Uterus (tissue), 4 donors: Measurements from ENCODE around the gene PRUNE1. TPM values are rescaled to one million over a fixed set of nuclear protein-coding genes. Genes with fewer than 3 reads are reported as not detected.

Experiments used
- DNase-seq, 2 donors: peaks; one replicate each; pipeline ENCODE4 v3.0.0-alpha.2; 2019 to 2020
- H3K27ac ChIP-seq, 2 donors: fragments of 200-600 bp; sonication (generic); 1 replicate in 1 of 2; 2 replicates in 1 of 2; pipeline ENCODE4 v1.5.1; 2016 to 2018
- H3K27me3 ChIP-seq, 2 donors: fragments of 200-600 bp; sonication (generic); one replicate each; pipeline ENCODE4 v1.5.1; 2018 to 2019; ENCODE audit warnings: control low read depth in 1 of 2
- H3K36me3 ChIP-seq, 2 donors: fragments of 200-600 bp; sonication (generic); one replicate each; pipeline ENCODE4 v1.5.1; 2019; ENCODE audit warnings: control low read depth in 1 of 2
- H3K4me1 ChIP-seq, 2 donors: fragments of 200-600 bp; sonication (generic); one replicate each; pipeline ENCODE4 v1.5.1; 2018 to 2019; ENCODE audit warnings: control low read depth in 1 of 2
- H3K4me3 ChIP-seq, 2 donors: fragments of 200-600 bp; sonication (generic); 1 replicate in 1 of 2; 2 replicates in 1 of 2; pipeline ENCODE4 v1.5.1; 2018 to 2019; ENCODE audit warnings: mild to moderate bottlenecking in 1 of 2
- H3K9me3 ChIP-seq, 2 donors: fragments of 200-600 bp; sonication (generic); one replicate each; pipeline ENCODE4 v1.5.1; 2019; ENCODE audit warnings: control low read depth in 1 of 2
- POLR2A ChIP-seq, 2 donors: fragments of 450-650 bp; IDR thresholded peaks; one replicate each; pipeline ENCODE4 v1.6.1; 2016; ENCODE audit warnings: antibody characterized with exemption in 2 of 2, mild to moderate bottlenecking in 1 of 2, moderate library complexity in 1 of 2
- intact Hi-C: fragments of 100-400 bp; cut with DNase I; formaldehyde crosslinking; loops from one replicate; pipeline ENCODE4 v1.15.1; 2023; ENCODE audit warnings: low total_unique reads
- total RNA-seq, 4 donors: library from RNA; depleted of rRNA in 3 of 4; stranded (reverse); fragments of >200 nt in 3 of 4; gene quantifications; one replicate each; pipeline versions ENCODE4 v1.1.0 to v1.2.4, GENCODE V29; 2014 to 2023
- TF ChIP-seq, protein P1 (sequence below), 4 experiments: fragments of 200-600 bp in 2 of 4; fragments of 450-650 bp in 2 of 4; sonication (generic) in 2 of 4; IDR thresholded peaks; one replicate each; pipeline ENCODE4 v1.5.1; 2016 to 2019; ENCODE audit warnings: antibody characterized with exemption in 4 of 4, mild to moderate bottlenecking in 2 of 4, moderate library complexity in 1 of 4
- donor health status: DM: yes; HTN: yes; CAD: no.

The PRUNE1 gene
- total RNA-seq, 4 donors from 2014 or later, result 10.0 to 26.4 (median 20.1) TPM

DNA sequence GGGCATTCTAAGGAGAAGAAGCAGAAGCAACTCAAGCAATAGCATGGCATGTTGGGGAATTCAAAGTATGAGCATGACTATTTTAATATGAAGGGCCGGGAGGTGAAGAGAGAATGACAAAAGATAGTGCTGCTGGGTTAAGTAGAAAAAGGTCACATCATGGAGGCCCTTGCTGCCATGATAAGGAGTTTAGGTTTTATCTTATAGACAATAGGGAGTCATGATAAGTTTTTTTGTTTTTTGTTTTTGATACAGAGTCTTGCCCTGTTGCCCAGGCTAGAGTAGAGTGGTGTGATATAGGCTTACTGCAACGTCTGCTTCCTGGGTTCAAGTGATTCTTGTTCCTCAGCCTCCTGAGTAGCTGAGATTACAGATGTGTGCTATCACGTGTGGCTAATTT, 31.3 kb downstream of the PRUNE1 start:
- no peaks in the 10 kb centered on the region for H3K4me1 ChIP-seq
- no peak for TF ChIP-seq POLR2A (IDR thresholded peaks at IDR 0.05)
- TF ChIP-seq, protein P1, sequence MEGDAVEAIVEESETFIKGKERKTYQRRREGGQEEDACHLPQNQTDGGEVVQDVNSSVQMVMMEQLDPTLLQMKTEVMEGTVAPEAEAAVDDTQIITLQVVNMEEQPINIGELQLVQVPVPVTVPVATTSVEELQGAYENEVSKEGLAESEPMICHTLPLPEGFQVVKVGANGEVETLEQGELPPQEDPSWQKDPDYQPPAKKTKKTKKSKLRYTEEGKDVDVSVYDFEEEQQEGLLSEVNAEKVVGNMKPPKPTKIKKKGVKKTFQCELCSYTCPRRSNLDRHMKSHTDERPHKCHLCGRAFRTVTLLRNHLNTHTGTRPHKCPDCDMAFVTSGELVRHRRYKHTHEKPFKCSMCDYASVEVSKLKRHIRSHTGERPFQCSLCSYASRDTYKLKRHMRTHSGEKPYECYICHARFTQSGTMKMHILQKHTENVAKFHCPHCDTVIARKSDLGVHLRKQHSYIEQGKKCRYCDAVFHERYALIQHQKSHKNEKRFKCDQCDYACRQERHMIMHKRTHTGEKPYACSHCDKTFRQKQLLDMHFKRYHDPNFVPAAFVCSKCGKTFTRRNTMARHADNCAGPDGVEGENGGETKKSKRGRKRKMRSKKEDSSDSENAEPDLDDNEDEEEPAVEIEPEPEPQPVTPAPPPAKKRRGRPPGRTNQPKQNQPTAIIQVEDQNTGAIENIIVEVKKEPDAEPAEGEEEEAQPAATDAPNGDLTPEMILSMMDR (IDR thresholded peaks at IDR 0.05), result no peak
- no peaks in the 10 kb centered on the region for H3K36me3 ChIP-seq
- H3K4me3 ChIP-seq, result no peak overlapping the region
- H3K9me3 ChIP-seq, result no peaks in the 10 kb centered on the region
- no peaks in the 10 kb centered on the region for H3K27me3 ChIP-seq
- DNase-seq, result no peak
- no peak overlapping the region for H3K27ac ChIP-seq
- intact Hi-C loops, result no loop called here

- no peaks in the 10 kb centered on the region for H3K36me3 ChIP-seq
- intact Hi-C loops, result no loop called here
- no peak for DNase-seq
- no peaks in the 10 kb centered on the region for H3K9me3 ChIP-seq
- H3K27ac ChIP-seq, result no peak overlapping the region
- no peaks in the 10 kb centered on the region for H3K27me3 ChIP-seq
- no peaks in the 10 kb centered on the region for H3K4me1 ChIP-seq
- no peak overlapping the region for H3K4me3 ChIP-seq
- no peak for TF ChIP-seq POLR2A (IDR thresholded peaks at IDR 0.05)
- TF ChIP-seq, protein P1 (IDR thresholded peaks at IDR 0.05), result no peak
Observed at GRCh38 chr1:151043163-151043562, 34.9 kb downstream of the PRUNE1 start.

DNA sequence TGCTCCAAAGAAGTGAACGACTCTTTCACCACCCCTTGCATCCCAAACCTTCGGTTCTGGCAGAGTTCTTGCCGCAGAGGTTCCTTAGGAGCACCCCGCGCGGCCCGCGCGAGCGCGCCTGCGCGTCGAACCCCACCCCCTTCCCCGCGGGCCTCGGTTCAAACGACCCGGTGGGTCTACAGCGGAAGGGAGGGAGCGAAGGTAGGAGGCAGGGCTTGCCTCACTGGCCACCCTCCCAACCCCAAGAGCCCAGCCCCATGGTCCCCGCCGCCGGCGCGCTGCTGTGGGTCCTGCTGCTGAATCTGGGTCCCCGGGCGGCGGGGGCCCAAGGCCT, 39.3 kb downstream of the PRUNE1 start, which contains the start of gene C1orf56:
C1orf56 (plus strand) TSS at position 161 of the 334 bp plus-strand sequence; CDS start at position 258, 97 bp downstream.
- H3K27ac ChIP-seq, result peak within 1 kb of the TSS; percentile 89 to 94
- no peaks in the 10 kb centered on the region for H3K27me3 ChIP-seq
- H3K4me3 ChIP-seq, result peak within 1 kb of the TSS; percentile 57 to 71
- peak; percentile 71 to 80 for TF ChIP-seq POLR2A (IDR thresholded peaks at IDR 0.05)
- TF ChIP-seq, protein P1 (IDR thresholded peaks at IDR 0.05), result peak in 1 of 4 experiments; percentile 13
- H3K4me1 ChIP-seq, result no peaks in the 10 kb centered on the region
- peak; percentile 74 to 85 for DNase-seq
- no peaks in the 10 kb centered on the region for H3K9me3 ChIP-seq
- intact Hi-C loops, result no loop called here
- no peaks in the 10 kb centered on the region for H3K36me3 ChIP-seq

GRCh38 chr1:151047925-151048644, 39.8 kb downstream of the PRUNE1 start:
- peak; percentile 69 to 71 for DNase-seq
- intact Hi-C loops, result no loop called here
- no peaks in the 10 kb centered on the region for H3K36me3 ChIP-seq
- no peaks in the 10 kb centered on the region for H3K4me1 ChIP-seq
- H3K9me3 ChIP-seq, result no peaks in the 10 kb centered on the region
- peak overlapping the region; percentile 89 to 94 for H3K27ac ChIP-seq
- peak overlapping the region; percentile 57 to 71 for H3K4me3 ChIP-seq
- no peaks in the 10 kb centered on the region for H3K27me3 ChIP-seq
- TF ChIP-seq, protein P1 (IDR thresholded peaks at IDR 0.05), result peak; percentile 26 to 63 (median 50)
- TF ChIP-seq POLR2A (IDR thresholded peaks at IDR 0.05), result peak in 1 of 2 donors; percentile 20

- H3K4me1 ChIP-seq, result no peaks in the 10 kb centered on the region
- H3K36me3 ChIP-seq, result no peaks in the 10 kb centered on the region
- H3K27ac ChIP-seq, result peak overlapping the region; percentile 89 to 94
- DNase-seq, result no peak
- H3K9me3 ChIP-seq, result no peaks in the 10 kb centered on the region
- no peak for TF ChIP-seq POLR2A (IDR thresholded peaks at IDR 0.05)
- TF ChIP-seq, protein P1 (IDR thresholded peaks at IDR 0.05), result no peak
- no peaks in the 10 kb centered on the region for H3K27me3 ChIP-seq
- intact Hi-C loops, result no loop called here
- H3K4me3 ChIP-seq, result peak overlapping the region; percentile 57 to 71
Observed at GRCh38 chr1:151048645-151049032, 40.4 kb downstream of the PRUNE1 start.
